Mesothelial cell of epicardium (in vitro differentiated cells): ENCODE measurements around the gene GSTM5. TPM values are rescaled to one million over a fixed set of nuclear protein-coding genes. Genes with fewer than 3 reads are reported as not detected.

ENCODE experiments used
- DNase-seq, 2 experiments: peaks; one replicate each; pipeline ENCODE4 v3.0.0; 2021; ENCODE audit warnings: low spot score in 2 of 2; ENCODE audit not compliant: unreplicated experiment in 2 of 2
- H3K27ac Mint-ChIP-seq: 2 replicates; pipeline ENCODE4 v1.8.0; 2021; ENCODE audit warnings: mixed read lengths
- H3K27me3 Mint-ChIP-seq: 2 replicates; pipeline ENCODE4 v1.8.0; 2021; ENCODE audit warnings: low read depth, mixed read lengths
- H3K36me3 Mint-ChIP-seq: 2 replicates; pipeline ENCODE4 v1.8.0; 2021; ENCODE audit warnings: mixed read lengths
- H3K4me1 Mint-ChIP-seq: 2 replicates; pipeline ENCODE4 v1.8.0; 2021; ENCODE audit warnings: mixed read lengths
- H3K4me3 Mint-ChIP-seq: 2 replicates; pipeline ENCODE4 v1.8.0; 2021; ENCODE audit warnings: mild to moderate bottlenecking, moderate library complexity, mixed read lengths
- H3K9me3 Mint-ChIP-seq: 2 replicates; pipeline ENCODE4 v1.8.0; 2021; ENCODE audit warnings: mixed read lengths
- CTCF ChIP-seq: fragments of 200-600 bp; sonication (generic); IDR thresholded peaks from one replicate; pipeline ENCODE4 v1.5.0; 2021; ENCODE audit warnings: antibody characterized with exemption; ENCODE audit not compliant: unreplicated experiment
- total RNA-seq: library from RNA; stranded (reverse); gene quantifications from 3 replicates; pipeline ENCODE4 v1.2.1, GENCODE V29; 2021

Gene GSTM5
- total RNA-seq, 1 donor from 2014 or later = 0.29 TPM

GRCh38 chr1:109725510-109725909 is 13.5 kb downstream of the GSTM5 start:
- no peak for DNase-seq
- no peak for TF ChIP-seq CTCF
- no peak overlapping the region for H3K4me3 Mint-ChIP-seq
- peaks cover 21% of the 10 kb centered on the region for H3K9me3 Mint-ChIP-seq
- no peaks in the 10 kb centered on the region for H3K36me3 Mint-ChIP-seq
- H3K27me3 Mint-ChIP-seq = no peaks in the 10 kb centered on the region
- H3K27ac Mint-ChIP-seq = no peak overlapping the region
- H3K4me1 Mint-ChIP-seq = peaks cover 13% of the 10 kb centered on the region

GRCh38 chr1:109726007-109726406 is 14.0 kb downstream of the GSTM5 start:
- TF ChIP-seq CTCF = no peak
- H3K27ac Mint-ChIP-seq = no peak overlapping the region
- H3K36me3 Mint-ChIP-seq = no peaks in the 10 kb centered on the region
- DNase-seq = no peak
- peaks cover 18% of the 10 kb centered on the region for H3K4me1 Mint-ChIP-seq
- H3K4me3 Mint-ChIP-seq = no peak overlapping the region
- H3K9me3 Mint-ChIP-seq = peaks cover 21% of the 10 kb centered on the region
- no peaks in the 10 kb centered on the region for H3K27me3 Mint-ChIP-seq

GRCh38 chr1:109726728-109727373 is 14.8 kb downstream of the GSTM5 start:
- H3K4me1 Mint-ChIP-seq = peaks cover 22% of the 10 kb centered on the region
- no peaks in the 10 kb centered on the region for H3K36me3 Mint-ChIP-seq
- no peaks in the 10 kb centered on the region for H3K27me3 Mint-ChIP-seq
- peaks cover 21% of the 10 kb centered on the region for H3K9me3 Mint-ChIP-seq
- no peak for TF ChIP-seq CTCF
- H3K27ac Mint-ChIP-seq = no peak overlapping the region
- no peak overlapping the region for H3K4me3 Mint-ChIP-seq
- no peak for DNase-seq

- H3K9me3 Mint-ChIP-seq = peaks cover 16% of the 10 kb centered on the region
- H3K4me3 Mint-ChIP-seq = no peak overlapping the region
- DNase-seq = no peak
- no peaks in the 10 kb centered on the region for H3K27me3 Mint-ChIP-seq
- TF ChIP-seq CTCF = no peak
- H3K27ac Mint-ChIP-seq = peak overlapping the region; percentile 3
- H3K36me3 Mint-ChIP-seq = peaks cover 2% of the 10 kb centered on the region
- H3K4me1 Mint-ChIP-seq = peaks cover 24% of the 10 kb centered on the region
These were observed 16.8 kb downstream of the GSTM5 start for GRCh38 chr1:109728870-109729269.

- Mint-ChIP-seq H3K9me3 (peaks cover 17% of the 10 kb centered on the region), H3K4me3 (no peak overlapping the region), H3K36me3 (peaks cover 13% of the 10 kb centered on the region), H3K27ac (no peak overlapping the region), H3K27me3 (no peaks in the 10 kb centered on the region), H3K4me1 (peaks cover 21% of the 10 kb centered on the region)
- no peak for DNase-seq
- TF ChIP-seq CTCF = no peak
These were observed 18.6 kb downstream of the GSTM5 start for GRCh38 chr1:109730666-109731065.
